Endothelial cell of umbilical vein (primary cell): Measurements from ENCODE around the gene ODF4. TPM values are rescaled to one million over a fixed set of nuclear protein-coding genes. Genes with fewer than 3 reads are reported as not detected.

Source experiments
- BruUV-seq: library from RNA; stranded (reverse); fragments of 400-500 nt; replicated peaks from 2 replicates; lab custom pipeline; 2021; lab: Mats Ljungman, UMichigan
- CTCF ChIA-PET: fragments of 300-600, 350-600 bp; sonication (Branson Sonifier 250); formaldehyde crosslinking; loops from one replicate; lab custom pipeline; 2021; ENCODE audit warnings: antibody characterized with exemption, inconsistent platforms; lab: Charles Lee
- POLR2A ChIA-PET: fragments of 300-600, 350-600 bp; sonication (Branson Sonifier 250); formaldehyde crosslinking; loops from one replicate; lab custom pipeline; 2021; ENCODE audit warnings: antibody characterized with exemption, inconsistent platforms; lab: Charles Lee
- DNase-seq: peaks from one replicate; pipeline ENCODE4 v3.0.0-alpha.2; 2011; ENCODE audit warnings: low read depth, low spot score
- FAIRE-seq: peaks from 2 replicates; lab custom pipeline; 2011; peaks lifted over from hg19 to GRCh38; lab: Jason Lieb, UNC
- H2AFZ ChIP-seq: 2 replicates; pipeline ENCODE4 v1.6.0; 2012; ENCODE audit warnings: low read depth, low read length, control low read depth, inconsistent platforms
- H3K27ac ChIP-seq: 2 replicates; pipeline ENCODE4 v1.5.1; 2011; ENCODE audit warnings: low read depth, mild to moderate bottlenecking, control low read depth, low read length, moderate library complexity; ENCODE audit not compliant: insufficient read depth
- H3K27me3 ChIP-seq, 2 experiments: 2 replicates each; pipeline versions ENCODE4 v1.6.0 to v1.6.1; 2011; ENCODE audit warnings: low read length in 2 of 2, mixed read lengths in 1 of 2; ENCODE audit not compliant: control insufficient read depth in 2 of 2, insufficient read depth in 2 of 2
- H3K36me3 ChIP-seq, 2 experiments: 2 replicates in 1 of 2; 3 replicates in 1 of 2; pipeline ENCODE4 v1.5.1; 2011; ENCODE audit warnings: low read length in 2 of 2, mild to moderate bottlenecking in 1 of 2, moderate library complexity in 1 of 2; ENCODE audit not compliant: control insufficient read depth in 2 of 2, insufficient read depth in 2 of 2; ENCODE audit errors: extremely low read depth in 1 of 2
- H3K4me1 ChIP-seq: 3 replicates; pipeline ENCODE4 v1.5.1; 2011; ENCODE audit warnings: mild to moderate bottlenecking, low read length; ENCODE audit not compliant: control insufficient read depth, insufficient read depth; ENCODE audit errors: extremely low read depth
- H3K4me2 ChIP-seq: 2 replicates; pipeline ENCODE4 v1.6.1; 2011; ENCODE audit warnings: low read length, control low read depth, mixed read lengths; ENCODE audit not compliant: insufficient read depth
- H3K4me3 ChIP-seq, 3 experiments: fragments of 200-600 bp in 1 of 3; sonication (generic), shearing (Covaris generic) in 1 of 3; replicated peaks in 1 of 3; 2 replicates each; pipeline ENCODE4 v1.5.1; 2011 to 2016; ENCODE audit warnings: control low read depth in 3 of 3, low read length in 3 of 3, mild to moderate bottlenecking in 2 of 3, inconsistent platforms in 1 of 3, low read depth in 1 of 3, moderate library complexity in 1 of 3; ENCODE audit not compliant: insufficient read depth in 1 of 3
- H3K79me2 ChIP-seq: 2 replicates; pipeline ENCODE4 v1.6.0; 2012; ENCODE audit warnings: low read length, inconsistent platforms; ENCODE audit not compliant: control insufficient read depth, insufficient read depth
- H3K9ac ChIP-seq: replicated peaks from 2 replicates; pipeline ENCODE3; 2011; ENCODE audit warnings: low read length, control low read depth; ENCODE audit not compliant: insufficient read depth; ENCODE audit errors: extremely low read depth
- H3K9me1 ChIP-seq: replicated peaks from 3 replicates; pipeline ENCODE4 v1.6.0; 2011; ENCODE audit warnings: mild to moderate bottlenecking, low read length; ENCODE audit not compliant: control insufficient read depth, insufficient read depth; ENCODE audit errors: extremely low read depth
- H3K9me3 ChIP-seq: replicated peaks from 2 replicates; pipeline ENCODE4 v1.5.1; 2012; ENCODE audit warnings: low read length, inconsistent platforms; ENCODE audit not compliant: control insufficient read depth, insufficient read depth
- H4K20me1 ChIP-seq: replicated peaks from 2 replicates; pipeline ENCODE3; 2011; ENCODE audit warnings: mild to moderate bottlenecking, low read length; ENCODE audit not compliant: control insufficient read depth, insufficient read depth; ENCODE audit errors: extremely low read depth
- EZH2 ChIP-seq: IDR thresholded peaks from 2 replicates; pipeline ENCODE4 v1.6.1; 2012; ENCODE audit warnings: borderline replicate concordance, low read depth, mild to moderate bottlenecking, moderate library complexity, low read length, inconsistent platforms; ENCODE audit not compliant: severe bottlenecking
- FOS ChIP-seq: IDR thresholded peaks from 2 replicates; pipeline ENCODE4 v1.6.1; 2011; ENCODE audit warnings: mild to moderate bottlenecking, low read length, moderate library complexity, borderline replicate concordance; ENCODE audit not compliant: insufficient read depth
- GATA2 ChIP-seq: IDR thresholded peaks from 2 replicates; pipeline ENCODE4 v1.7.0; 2011; ENCODE audit warnings: low read depth, mild to moderate bottlenecking, moderate library complexity, mixed read lengths, low read length; ENCODE audit not compliant: insufficient read length, insufficient read depth
- JUN ChIP-seq: IDR thresholded peaks from 2 replicates; pipeline ENCODE4 v1.6.1; 2011; ENCODE audit warnings: borderline replicate concordance, low read depth; ENCODE audit not compliant: insufficient read length, insufficient read depth
- MYC ChIP-seq: IDR thresholded peaks from one replicate; pipeline ENCODE4 v1.6.1; 2011; ENCODE audit warnings: mild to moderate bottlenecking, low read depth, low read length
- POLR2A ChIP-seq: IDR thresholded peaks from 2 replicates; pipeline ENCODE4 v1.6.1; 2012; ENCODE audit warnings: low read depth, mild to moderate bottlenecking, control low read depth, low read length
- POLR2AphosphoS5 ChIP-seq: IDR thresholded peaks from 2 replicates; pipeline ENCODE4 v1.6.1; 2012; ENCODE audit warnings: low read depth, mild to moderate bottlenecking, control low read depth, low read length, moderate library complexity; ENCODE audit not compliant: insufficient read depth
- dilution Hi-C: fragments of 300-500 bp; cut with MboI; formaldehyde crosslinking; loops from one replicate; pipeline ENCODE4 v1.15.0; 2019; ENCODE audit warnings: low sequenced_read_pairs; ENCODE audit not compliant: extremely low pct_ligation_motif_present
- intact Hi-C: fragments of 100-400 bp; cut with micrococcal nuclease; formaldehyde crosslinking; loops from one replicate; pipeline ENCODE4 v1.10.0; 2022
- polyA plus RNA-seq, 4 experiments: library from polyadenylated mRNA; depleted of rRNA in 3 of 4; stranded (reverse) in 3 of 4; unstranded in 1 of 4; fragments of >200 nt; gene quantifications; 2 replicates each; pipeline versions ENCODE4 v1.2.1 to v1.2.3, GENCODE V29; 2011 to 2012; ENCODE audit warnings: missing spikeins in 1 of 4
- total RNA-seq: library from RNA; stranded (reverse); gene quantifications from 2 replicates; pipeline ENCODE4 v1.2.3, GENCODE V29; 2021
- TF ChIP-seq, protein P1 (sequence below), 2 donors: IDR thresholded peaks; 1 replicate in 1 of 2; 2 replicates in 1 of 2; pipeline ENCODE4 v1.5.1; 2011; ENCODE audit warnings: low read length in 2 of 2, mild to moderate bottlenecking in 2 of 2, moderate library complexity in 2 of 2, control low read depth in 1 of 2, inconsistent platforms in 1 of 2, low read depth in 1 of 2; ENCODE audit not compliant: insufficient read depth in 1 of 2; ENCODE audit errors: extremely low read depth in 1 of 2
- TF ChIP-seq, protein P2 (sequence below): IDR thresholded peaks from 2 replicates; pipeline ENCODE4 v1.6.1; 2011; ENCODE audit not compliant: insufficient read depth, insufficient read length

Gene ODF4
- total and polyA plus RNA-seq, 2 donors (not counting 3 experiments of a cell fraction or from before 2014, with no cell fraction given), result not detected

DNA sequence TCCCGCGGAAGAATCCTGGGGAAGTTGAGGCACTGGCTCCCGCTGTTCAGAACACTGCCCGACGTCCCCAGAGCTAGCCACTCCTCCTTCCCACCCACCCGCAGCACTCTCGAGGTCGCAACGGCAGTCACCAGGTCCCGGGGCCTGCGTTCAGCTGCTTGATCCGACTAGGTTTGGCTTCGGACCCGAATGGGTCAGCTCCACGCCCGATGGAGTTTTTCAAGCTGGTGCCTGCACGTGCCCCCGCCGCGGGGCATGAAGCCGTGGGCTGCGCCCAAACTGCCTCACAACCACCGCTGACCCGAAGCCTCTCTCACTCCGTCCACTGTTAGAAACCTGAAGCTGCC lies 12.4 kb upstream of the ODF4 start:
- POLR2A ChIA-PET, result interaction anchor here (2.3 to 2.8 kb wide), 3 partner anchors 33 to 55 kb away, joined by 10 to 17 read pairs (median 16); partner anchors contain the start of genes KRABD2 and RPL26
- intact Hi-C loops, result loop anchor here (2.0 kb wide), 1 partner anchor 16 kb away; the partner anchor contains the start of gene ARHGEF15

More for the DNA sequence above, 12.4 kb upstream of the ODF4 start:
- Histone ChIP-seq H3K79me2 (no peaks in the 10 kb centered on the region), H3K27me3 (peaks cover 0 to 1% of the 10 kb centered on the region in 2 experiments), H2AFZ (peak overlapping the region; percentile 97), H3K4me3 (peak overlapping the region; percentile 60 to 74 (median 71)), H3K4me1 (peaks cover 20% of the 10 kb centered on the region), H3K27ac (peak overlapping the region; percentile 86), H3K9ac (peak overlapping the region; percentile 69), H3K9me3 (no peaks in the 10 kb centered on the region), H3K36me3 (peaks cover 0 to under 1% of the 10 kb centered on the region in 2 experiments), H3K4me2 (peak overlapping the region; percentile 91), H3K9me1 (no peaks in the 10 kb centered on the region), H4K20me1 (no peaks in the 10 kb centered on the region)
- TF ChIP-seq, protein P1, sequence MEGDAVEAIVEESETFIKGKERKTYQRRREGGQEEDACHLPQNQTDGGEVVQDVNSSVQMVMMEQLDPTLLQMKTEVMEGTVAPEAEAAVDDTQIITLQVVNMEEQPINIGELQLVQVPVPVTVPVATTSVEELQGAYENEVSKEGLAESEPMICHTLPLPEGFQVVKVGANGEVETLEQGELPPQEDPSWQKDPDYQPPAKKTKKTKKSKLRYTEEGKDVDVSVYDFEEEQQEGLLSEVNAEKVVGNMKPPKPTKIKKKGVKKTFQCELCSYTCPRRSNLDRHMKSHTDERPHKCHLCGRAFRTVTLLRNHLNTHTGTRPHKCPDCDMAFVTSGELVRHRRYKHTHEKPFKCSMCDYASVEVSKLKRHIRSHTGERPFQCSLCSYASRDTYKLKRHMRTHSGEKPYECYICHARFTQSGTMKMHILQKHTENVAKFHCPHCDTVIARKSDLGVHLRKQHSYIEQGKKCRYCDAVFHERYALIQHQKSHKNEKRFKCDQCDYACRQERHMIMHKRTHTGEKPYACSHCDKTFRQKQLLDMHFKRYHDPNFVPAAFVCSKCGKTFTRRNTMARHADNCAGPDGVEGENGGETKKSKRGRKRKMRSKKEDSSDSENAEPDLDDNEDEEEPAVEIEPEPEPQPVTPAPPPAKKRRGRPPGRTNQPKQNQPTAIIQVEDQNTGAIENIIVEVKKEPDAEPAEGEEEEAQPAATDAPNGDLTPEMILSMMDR (IDR thresholded peaks at IDR 0.05; ENCODE audit: extremely low read depth in 1 of 2, insufficient read depth in 1 of 2, low read depth in 1 of 2, low read length in 2 of 2), result no peak
- TF ChIP-seq, protein P2, sequence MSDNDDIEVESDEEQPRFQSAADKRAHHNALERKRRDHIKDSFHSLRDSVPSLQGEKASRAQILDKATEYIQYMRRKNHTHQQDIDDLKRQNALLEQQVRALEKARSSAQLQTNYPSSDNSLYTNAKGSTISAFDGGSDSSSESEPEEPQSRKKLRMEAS, result no peak
- TF ChIP-seq JUN (no peak), FOS (no peak), EZH2 (no peak), POLR2AphosphoS5 (no peak), GATA2 (no peak), POLR2A (no peak), MYC (no peak)
- TSS peak; percentile 40 for BruUV-seq
- CTCF ChIA-PET, result interaction anchor here (0.8 to 3.8 kb wide), 9 partner anchors 8 to 418 kb away, joined by 3 to 39 read pairs (median 9); partner anchors contain the start of genes KRABD2 and ODF4
- FAIRE-seq, result no peak
- dilution Hi-C loops, result no loop called here
- DNase-seq, result no peak
